Right kidney (tissue), 1 donor: Measurements from ENCODE around the gene ELP4.

ENCODE experiments used
- DNase-seq: peaks from one replicate; pipeline ENCODE4 v3.0.0-alpha.2; 2016

ELP4 gene

DNA sequence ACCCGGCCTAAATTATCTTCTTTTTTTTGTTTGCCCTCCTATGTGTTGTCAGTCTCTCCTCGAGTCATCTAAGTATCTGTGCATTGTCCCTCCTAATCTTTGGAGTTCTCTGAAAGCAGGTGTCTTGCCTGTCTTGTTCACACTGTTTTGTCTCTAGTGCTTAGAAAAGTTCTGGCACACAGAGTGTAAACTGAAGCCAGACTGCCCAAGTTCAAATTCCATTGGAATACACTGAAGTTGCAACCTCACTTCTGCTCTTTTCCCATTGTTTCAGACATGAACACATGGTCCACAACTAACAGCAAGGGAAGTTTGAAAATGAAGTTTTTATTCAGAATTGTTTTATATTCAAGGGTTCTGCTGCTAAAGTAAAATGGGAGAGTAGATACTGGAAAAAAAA lies 262.8 kb downstream of the ELP4 start:
- no peak for DNase-seq

DNA sequence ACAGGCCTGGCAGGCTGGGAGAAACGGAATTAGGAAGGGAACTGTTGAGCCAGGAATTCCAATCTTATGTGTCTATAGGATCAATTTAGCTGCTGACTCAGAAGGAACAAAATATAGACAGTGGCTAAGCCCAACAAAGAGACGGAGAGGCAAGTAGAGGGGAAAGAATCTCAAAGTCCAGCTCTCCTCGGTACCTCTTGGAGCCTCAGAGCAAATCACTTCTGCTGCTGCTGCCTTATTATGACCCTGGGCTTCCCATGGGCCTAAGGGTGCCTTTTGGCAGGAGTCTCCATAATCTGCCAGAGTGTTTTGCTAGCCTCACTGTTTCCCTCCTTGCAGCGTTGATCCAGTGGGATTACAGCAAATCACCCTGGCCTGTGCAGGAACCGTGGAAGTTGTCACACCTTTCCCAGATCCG lies 269.8 kb downstream of the ELP4 start:
- DNase-seq: no peak

DNA sequence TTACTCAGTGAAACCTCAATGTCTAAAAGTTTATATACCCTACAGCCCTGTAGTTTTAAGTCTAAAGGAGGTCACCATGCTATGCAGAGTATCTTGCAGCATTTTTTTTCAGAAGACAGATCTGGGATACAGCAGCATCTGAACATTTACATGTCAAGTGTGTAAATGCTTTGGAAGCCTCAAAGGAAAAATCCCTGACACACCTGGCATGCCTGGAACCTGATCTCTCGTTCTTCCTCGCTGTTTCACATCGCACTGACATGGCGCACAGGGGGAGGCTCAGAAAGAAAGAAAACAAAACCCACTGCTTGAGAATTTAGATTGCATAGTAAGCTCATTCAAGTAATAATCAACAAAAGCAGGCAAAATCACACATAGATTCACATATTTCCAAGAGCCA lies 270.5 kb downstream of the ELP4 start:
- no peak for DNase-seq

DNA sequence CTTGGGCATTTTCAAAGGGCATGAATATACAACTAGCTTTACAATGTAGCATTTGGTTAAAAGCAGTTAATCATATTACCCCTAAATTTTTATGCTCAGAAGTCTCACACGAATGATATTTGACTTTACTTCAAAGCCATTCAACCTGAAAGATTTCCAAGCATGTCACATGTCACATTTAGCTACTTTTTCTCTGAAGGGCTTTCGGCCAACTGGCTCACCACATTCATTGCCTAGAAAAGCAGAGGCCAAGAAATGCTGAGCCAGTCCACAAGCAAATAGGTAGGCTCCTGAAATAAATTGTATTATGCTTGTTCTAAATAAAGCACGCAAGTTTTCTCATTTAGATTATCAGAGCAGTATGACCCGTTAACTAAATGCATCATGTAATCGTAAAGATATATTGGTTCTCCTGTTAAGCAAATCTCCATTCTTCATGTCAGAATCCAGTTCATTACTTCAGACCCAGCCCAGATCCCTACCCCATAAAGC lies 271.0 kb downstream of the ELP4 start:
- no peak for DNase-seq

DNA sequence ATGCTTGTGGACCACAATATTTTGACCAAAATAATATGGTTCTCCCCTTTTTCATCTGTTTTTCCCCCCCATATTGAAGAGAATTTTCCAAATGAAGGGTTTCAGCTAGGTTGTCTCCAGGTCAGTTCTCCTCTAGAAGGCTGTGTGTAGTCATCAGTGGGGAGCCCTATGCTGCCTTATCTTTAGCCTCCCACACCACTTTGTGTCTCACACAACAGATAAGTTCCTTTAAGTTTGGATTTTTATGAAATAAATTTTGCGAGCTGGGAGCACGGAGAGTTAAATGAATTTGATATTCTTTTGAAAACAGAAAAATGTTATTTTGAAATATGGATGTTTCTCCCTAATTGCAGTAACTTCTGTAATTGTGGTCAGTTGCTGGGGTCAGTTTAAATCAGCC lies 272.7 kb downstream of the ELP4 start:
- DNase-seq: no peak

DNA sequence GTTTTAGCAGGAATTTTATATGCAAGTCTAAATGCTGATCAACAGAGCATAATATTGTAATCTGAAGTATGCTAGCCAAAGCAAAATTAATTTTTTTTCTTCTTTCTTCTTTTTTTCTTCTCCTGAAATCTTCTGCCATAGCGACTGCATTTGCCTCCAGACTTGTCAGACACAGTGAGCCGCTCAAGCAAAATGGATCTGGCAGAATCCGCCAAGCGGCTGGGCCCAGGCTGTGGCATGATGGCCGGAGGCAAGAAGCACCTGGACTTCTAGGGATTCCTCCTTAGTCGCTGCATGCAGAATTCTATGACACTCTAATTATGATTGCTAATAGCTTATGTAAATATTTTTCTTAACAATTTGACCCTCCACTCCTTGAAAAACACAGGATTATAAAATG lies 273.7 kb downstream of the ELP4 start:
- DNase-seq: no peak

DNA sequence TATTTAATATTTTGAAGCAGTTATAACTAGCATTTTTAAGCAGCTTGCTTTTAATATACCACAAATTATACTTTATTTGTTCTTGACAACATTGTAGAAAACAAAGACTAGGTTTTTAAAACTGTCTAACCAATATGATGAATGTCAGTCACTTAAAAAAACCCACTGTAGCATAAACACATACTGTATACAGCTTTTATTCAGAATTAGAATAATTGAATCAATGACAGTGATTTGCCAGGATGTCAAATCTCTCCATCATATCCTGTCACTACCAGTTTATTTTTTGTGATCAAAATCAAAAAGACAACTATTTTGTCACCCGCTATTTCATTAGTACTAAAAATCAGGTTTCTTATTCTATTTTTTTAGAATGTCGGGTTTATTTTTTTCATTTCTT lies 275.0 kb downstream of the ELP4 start:
- no peak for DNase-seq

DNA sequence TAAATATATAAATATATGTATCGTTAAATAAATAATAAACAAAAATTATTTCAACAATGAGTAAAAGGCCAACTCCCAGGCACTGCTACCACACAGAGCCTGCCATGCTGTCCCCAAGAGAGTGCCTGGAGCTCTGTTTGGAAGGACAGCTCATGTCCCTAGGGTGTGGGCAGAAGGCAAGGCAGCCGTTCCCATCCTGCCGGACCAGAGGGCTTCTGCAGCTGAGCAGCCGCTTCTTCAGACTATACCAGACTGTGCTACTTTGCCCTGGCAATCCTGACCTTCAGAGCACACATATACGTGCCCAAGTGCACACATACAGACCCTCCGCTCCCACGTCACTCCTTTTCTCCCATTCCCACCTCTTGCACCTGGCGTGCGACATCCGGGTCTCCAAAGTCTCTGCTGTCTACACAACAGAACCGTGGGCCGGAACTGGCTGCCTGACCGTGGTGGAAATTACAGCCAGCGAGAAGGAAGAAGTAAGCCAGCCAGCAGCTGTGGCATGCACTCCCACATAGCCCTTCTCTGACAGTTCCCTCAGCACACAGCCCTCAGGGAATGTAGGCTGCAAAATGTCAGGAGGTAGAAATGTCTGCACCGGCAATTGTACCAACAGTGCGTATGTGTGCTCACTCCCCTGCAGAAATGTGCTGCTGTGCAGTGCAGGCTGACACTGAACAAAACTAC lies 277.6 kb downstream of the ELP4 start:
- no peak for DNase-seq

DNA sequence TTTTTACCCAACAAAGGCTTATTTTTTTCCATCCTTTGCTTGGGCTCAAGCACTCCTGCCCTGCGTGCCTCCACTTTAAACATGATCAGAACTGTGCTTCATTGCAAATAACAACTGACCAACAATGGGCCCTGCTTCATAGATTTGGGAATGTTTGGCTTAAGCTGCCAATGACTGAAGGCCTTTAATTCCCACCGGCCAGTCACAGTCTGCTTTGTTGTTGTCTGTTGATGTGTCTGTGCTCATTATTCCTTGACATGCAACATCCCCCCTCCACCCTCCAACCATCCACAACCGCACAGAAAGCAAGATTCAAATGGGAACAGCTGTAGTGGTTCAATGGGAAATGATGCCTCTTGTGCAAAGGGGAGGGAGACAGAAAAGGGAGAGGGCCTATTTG lies 278.5 kb downstream of the ELP4 start:
- no peak for DNase-seq

DNA sequence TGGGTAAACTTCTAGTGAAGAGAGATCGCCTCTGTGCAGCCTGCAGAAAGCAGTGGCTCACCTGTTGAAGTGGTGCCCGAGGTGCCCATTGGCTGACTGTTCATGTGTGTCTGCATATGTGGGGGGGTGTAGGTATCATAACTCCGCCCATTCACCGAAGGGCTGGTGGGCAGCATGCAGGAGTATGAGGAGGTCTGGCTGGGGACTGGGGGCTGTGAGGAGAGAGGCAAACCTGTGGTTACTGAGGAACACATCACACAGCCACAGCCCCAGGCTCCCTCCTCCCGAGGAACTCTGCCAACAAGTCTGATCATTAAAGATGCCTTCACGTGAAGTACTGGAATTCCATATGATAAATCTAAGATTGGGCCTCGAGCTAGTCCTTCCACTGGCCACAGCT lies 281.1 kb downstream of the ELP4 start:
- no peak for DNase-seq

DNA sequence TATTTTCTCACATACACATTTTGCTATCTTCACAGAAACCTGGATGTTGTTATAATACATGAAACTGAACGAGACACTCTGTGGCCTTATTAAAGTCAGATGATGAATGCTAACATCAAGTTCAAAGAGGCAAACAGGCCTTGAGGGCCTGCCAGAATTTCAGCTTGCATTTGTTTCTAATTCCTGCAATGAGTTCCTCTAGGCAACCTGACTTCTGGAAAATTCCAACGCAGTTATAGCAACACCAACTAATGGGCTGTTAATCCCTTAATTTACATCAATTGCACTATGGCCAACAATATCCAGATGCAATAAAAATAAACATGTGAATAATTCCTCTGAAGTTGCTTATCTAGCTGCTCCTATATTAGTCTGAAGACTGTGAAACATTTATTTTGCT lies 282.5 kb downstream of the ELP4 start:
- no peak for DNase-seq

DNA sequence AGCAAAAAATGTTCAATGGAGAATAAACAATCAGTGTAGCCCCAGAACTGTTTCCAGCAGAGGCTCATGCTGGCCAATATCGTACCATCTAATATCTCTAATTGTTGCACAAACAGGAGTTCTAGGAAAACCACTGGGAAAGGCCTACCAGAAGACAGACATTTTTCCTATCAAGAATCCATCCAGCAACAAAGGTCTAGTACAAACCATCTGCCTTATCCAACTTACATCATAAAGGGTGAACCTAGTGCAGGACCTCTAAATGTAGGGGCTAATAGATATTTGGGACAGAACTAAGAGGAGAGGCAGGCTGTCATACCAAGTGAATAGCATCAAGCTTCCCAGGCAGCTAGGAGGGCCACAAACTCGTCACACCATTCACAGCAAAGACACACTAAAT lies 282.9 kb downstream of the ELP4 start:
- no peak for DNase-seq

DNA sequence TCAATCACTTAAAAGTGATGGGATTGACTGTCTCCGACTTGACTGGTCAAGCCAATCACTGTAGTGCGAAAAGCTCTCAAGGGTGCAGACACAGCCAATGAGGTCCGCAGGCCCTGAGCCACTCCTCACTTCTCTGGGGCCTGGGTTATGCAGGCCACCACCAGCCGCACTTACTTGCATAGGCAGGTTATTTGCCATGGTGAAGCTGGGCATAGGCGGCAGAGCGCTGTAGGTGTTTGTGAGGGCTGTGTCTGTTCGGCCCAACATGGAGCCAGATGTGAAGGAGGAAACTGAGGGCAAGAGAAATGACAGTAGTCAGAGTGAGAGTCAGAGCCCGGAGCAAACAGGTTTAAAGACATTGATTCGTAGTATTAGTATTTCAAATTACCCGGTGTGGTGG lies 283.7 kb downstream of the ELP4 start:
- DNase-seq: no peak

DNA sequence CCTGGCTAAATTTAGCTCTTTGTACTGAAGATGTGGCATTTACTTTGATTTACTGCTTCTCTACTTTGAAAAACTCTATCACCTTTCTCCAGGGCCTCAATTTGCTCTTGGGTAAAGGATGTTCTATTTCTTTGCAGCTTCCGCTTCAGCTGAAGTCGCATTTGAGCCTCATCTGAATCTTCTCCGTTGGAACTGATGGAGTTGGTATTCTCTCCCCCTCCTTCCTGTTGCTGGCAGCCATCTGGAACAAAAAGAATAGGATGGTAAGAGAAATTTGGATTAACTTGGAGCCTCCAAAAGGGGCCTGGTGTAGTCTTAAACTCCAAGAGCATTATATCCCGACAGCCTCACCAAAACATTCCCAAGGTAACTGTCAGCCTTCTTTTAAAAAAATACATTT lies 285.0 kb downstream of the ELP4 start:
- no peak for DNase-seq

DNA sequence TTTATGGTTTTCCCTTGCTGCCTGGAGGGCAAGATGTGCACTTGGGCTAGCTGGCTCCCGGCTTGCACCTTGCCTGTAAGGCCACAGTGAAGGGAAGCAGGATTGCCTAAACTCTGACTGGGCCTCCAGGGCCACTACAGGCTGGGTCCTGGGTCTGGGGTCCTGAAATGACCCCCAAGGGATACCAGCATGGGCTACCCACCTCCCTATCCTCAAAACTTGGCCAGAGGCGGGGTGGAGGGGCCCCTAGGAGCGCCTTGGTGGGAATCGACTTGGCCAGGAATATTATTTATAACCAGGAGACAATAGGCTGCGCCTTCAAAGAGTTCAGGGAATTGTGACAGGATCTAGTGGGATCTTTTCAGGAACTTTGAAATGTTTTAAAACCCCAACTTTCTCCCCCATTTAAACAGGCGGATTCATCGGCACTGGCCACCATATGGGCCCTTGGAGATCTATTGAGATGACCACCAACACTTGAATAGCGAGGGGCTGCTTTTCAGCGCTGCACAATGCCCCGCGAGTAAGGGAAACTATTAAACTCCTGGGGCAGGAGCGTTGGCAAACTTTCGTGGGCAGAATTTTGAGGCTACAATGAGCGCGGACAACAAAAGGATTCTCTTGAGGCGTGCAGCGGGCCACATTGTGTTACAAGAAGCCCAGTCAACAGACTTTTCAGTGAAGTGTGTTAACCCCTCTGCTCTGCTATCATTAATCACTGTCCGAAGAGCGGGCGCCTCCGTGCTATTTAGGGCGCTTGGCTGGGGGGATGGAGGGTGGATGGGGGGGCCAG lies 286.3 kb downstream of the ELP4 start:
- DNase-seq: peak; percentile 18

DNA sequence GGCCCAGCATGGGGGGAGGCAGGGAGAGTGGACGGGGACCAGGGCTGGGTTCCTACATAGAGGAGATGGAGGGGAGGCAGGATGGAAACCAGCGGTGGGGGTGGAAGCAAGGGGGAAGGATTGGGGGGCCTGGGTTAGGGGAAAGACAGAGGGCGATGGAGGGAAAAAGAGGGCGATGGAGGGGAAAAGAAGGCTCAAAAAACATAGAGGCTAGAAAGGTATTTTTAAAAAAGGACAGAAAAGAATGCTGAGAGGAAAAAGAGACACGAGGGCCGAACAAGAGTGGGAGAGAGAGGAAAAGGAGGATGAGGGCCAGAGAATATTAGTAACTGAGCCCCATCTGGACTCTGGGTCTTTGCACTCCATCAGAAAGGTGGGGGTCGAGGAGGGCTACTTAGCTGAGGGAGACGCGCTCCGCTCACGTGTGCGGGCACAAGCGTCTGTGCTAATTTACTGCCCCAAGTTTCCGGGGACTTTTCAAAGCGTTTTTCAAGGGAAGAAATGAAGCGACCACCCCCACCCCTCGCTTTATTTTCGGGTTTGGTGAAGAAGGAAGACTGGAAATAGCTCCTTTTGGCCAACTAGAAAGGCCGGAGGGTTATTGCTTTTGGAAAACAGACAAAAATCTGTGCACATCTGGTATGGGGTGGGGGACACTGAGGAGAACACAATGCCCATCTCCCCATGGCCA lies 287.1 kb downstream of the ELP4 start:
- DNase-seq: no peak

DNA sequence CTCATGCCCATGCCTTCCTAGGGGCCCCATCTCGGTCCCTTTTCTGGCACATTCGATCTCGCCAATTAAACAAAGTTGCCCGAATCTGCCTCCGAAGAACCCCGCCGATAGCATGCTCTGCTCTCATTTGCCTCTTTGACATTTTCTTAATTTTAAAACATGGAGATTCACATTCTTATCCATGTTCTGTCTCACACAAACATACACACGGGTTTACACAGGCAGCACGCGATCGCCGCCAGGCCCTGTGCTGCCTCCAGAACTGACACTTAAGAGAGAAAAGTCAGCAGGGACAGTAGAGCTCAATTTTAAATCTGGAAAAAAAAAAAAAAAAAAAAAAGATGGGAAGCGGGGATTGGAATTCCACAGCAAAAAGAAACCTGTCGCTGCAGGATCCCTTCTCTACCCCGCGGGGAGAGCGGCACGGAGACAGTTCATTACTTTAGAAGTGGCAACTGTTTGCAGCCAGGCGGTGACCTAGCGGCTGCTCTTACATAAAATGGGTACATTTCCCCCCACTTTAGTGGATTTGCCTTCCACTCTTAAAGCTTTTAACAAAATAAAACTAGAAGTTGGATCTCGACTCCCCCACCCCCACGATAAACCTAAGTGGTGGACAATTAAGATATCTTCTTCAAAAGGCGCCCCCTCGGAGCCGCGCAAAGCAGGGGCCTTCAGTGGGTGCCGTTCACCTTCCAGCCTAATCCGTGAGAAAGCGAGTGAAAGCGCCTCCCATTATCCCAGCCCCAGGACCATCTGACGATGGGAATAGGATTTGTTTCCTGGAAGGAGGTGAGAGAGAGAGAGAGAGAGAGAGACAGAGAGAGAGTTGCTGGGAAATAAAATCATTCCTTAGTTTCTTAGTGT lies 287.9 kb downstream of the ELP4 start:
- peak; percentile 53 for DNase-seq

DNA sequence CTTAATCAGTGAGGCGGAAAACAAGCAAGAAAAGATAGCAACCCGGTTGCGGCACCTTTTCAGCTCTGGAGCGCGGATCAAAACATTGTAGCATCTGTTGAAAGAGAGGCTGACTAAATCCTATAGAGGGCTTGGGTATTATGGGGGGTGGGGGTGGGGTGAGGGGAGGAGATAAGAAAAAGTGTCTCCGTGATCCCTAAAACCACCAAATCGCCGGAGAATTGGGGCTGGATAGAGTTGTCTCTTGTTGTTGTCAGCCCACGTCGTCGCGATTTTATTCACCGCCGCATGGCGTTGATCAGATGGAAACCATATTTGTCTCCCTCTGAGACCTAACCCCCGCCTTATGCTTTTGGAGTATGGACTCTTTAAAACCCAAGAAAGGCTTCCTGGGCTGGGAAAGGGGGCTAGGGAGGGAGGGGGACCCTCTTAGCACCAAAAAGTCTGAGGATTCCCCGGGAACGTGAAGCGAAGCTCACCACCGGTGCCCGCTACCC lies 288.5 kb downstream of the ELP4 start:
- DNase-seq: no peak

DNA sequence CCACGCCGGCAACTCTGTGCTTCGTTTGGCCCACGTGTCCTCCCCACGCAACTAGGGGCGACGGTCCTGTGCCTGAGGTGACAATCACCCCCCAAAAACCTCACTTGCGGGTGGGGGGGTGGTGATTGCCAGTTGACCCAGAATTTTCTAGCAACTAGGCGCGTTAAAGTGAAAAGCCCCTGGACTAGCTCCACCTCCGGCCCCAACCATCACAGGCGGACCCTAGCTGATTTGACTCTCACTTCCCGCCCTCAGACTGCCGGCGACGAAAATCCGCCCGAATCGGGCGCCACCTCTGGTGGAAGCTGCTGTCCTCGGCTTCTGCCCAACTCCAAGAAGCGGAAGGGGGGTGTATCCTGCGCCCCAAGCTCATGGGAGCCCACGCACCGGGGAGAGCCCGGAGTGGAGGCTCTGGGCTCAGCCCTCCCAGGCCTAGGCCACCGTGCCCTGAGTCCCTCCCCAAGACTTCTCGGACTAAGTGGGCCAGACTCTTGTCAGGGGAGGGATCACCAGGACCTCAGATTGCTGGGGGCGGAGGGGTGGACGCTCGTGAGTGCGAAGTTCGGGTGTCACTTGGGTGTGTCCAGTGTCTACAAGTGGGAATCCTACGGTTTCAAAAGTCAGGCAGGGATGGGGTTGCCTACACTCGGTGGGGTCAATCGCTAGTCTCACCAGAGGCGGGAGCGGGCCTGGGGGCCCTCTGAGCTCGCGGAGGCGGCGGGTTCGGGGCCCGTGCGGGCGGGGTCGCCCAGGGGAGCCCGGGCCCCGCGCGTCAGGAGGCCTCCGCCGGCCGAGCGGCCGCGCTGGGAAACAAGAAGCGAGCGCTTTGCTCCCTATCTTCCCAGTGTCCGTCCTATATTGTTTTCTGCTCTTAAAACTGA lies 289.2 kb downstream of the ELP4 start:
- peak; percentile 61 for DNase-seq

DNA sequence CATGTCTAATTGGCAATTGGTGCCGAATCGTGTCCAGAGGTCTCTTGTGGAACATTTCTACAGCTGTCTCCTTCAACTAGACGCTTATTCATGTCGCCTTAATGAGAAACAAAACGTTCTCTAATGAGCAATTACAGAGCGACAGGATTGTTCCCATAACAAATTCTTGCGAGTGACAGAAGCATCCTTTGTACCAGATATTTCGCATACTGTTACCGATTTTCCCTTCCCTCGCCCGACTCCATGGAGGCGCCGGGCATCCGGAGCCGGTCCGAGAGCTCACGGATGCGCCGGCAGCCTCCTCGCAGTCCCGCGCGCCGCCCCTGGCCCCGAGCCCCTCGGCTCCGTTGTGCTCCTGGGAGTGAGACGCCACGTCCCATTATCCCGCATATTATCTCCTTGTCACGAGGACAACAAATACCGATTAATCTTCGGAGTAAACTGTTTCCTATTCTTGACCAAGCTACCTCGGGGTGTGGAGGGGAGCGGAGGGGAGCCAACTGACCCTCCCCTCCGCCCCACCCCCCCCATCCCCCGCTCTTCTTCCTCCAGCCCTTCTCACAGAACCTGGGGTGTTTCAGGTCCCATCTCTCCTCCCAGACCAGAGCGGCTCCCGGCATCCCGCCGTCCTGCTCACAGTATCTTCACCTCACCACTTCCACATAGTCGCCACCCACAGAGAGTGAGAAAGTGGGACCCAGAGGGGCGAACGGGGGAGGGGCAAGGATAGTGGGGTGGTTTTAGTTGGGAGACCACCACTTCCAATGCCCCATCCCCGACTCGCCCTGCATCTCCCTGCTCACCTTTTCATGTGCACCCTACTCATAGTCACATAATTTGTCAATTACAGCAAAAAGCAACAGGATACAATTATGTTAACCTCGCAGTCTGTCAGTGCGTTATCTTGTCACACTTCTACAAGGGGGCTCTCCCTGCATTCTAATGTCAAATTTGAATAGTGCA lies 290.1 kb downstream of the ELP4 start:
- peak; percentile 50 for DNase-seq
